Measurements from ENCODE around the gene MYO3A.

The MYO3A gene

DNA sequence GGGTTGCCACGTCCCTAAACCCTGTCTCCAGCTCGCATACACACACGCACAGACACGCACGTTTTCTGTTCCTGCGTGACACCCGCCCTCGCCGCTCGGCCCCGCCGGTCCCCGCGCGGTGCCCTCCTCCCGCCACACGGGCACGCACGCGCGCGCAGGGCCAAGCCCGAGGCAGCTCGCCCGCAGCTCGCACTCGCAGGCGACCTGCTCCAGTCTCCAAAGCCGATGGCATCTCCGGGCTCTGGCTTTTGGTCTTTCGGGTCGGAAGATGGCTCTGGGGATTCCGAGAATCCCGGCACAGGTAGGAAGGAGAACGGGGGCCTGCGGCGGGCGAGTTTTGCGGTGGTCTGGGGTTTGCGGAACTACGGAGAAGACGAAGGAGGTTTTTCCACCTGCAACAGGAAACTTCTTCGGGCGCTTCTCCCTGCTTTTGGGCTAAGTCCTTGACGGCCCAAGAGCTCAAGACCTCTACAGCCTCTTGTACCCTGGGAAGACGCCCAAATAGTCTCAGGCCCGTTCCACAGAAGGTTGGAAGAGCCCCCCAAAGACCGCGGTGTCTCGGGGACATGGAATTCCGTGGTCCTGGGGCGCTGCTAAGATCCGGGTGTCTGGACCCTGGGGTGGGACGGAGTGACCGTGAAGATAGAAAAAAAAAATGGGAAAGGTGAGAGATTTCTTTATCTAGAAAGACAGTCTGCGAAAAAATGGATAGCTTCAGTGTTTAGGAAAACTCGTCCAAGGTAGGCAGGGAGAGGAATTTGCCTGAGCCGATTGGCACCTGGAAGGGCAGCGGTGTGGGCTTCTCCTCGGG lies 282.8 kb downstream of the MYO3A start, which contains the start of gene GAD2:
Gene GAD2, plus strand, starts transcription at position 190 of the 811 bp plus-strand sequence. Its CDS starts 36 bp downstream, at position 226.
- DNase-seq, result peak; percentile 12

GRCh38 chr10:26217396-26218086 lies 283.5 kb downstream of the MYO3A start:
- peak; percentile 24 for DNase-seq

GRCh38 chr10:26219676-26220075 lies 285.6 kb downstream of the MYO3A start:
- DNase-seq, result no peak

DNA sequence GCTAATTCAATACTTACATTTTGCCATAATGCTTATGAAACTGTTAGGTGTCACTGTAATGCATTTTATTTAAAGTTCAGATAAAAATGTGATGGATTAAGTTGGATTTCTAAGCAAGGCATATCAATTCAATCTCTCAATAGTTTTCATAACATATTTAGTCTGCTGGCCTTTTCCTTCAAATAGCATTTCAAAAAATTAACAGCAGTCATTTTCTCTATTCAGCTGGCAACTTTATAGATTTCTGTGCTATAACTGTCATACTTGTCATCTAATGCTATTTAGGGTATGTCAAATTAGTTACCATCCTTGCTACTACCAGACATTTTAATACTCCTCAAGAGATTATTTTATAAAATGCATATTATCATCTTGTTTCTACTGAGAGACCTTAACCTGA lies 286.9 kb downstream of the MYO3A start:
- DNase-seq, result no peak

DNA sequence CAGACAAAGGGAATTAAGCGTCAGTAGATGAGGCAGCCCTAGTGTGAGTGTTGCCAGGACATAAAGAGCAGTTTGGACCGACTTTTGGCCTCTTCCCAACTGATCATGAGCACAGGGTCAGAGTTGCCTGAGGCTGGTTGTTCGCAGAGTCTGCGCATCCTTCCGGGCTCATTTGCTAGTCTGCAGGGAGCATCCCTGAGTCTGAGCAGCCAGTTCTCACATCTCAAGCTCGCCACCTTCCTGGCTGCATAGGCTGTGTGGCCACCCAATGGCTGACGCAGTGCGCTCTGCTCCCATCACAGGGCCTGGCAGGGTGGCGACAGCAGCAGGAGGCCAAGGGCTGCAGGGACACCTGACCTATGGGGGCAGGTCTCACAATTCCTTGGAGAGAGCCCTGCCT lies 287.5 kb downstream of the MYO3A start:
- no peak for DNase-seq

DNA sequence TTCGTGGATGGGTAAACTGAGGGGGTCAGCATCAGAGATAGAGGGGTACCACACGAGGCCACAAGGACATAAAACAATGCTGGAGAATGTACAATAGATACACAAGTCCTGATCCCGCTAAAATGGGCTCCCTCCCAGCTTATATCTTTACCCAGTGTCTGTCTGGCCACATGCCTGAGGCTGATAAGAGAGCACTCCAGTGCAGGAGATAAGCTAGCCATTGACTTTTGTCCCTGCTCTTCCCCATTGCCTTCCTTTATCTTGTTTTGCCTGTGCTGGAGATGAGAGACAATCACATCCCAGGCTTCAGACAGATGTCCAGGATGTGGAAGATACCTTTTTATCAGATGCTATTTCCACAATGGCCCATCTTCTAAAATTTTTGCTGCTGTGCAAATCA lies 288.5 kb downstream of the MYO3A start:
- DNase-seq, result no peak

GRCh38 chr10:26225322-26225721 lies 291.3 kb downstream of the MYO3A start:
- no peak for DNase-seq

GRCh38 chr10:26227786-26228185 lies 293.8 kb downstream of the MYO3A start:
- no peak for DNase-seq

GRCh38 chr10:26232174-26232573 lies 298.1 kb downstream of the MYO3A start:
- no peak for DNase-seq

DNA sequence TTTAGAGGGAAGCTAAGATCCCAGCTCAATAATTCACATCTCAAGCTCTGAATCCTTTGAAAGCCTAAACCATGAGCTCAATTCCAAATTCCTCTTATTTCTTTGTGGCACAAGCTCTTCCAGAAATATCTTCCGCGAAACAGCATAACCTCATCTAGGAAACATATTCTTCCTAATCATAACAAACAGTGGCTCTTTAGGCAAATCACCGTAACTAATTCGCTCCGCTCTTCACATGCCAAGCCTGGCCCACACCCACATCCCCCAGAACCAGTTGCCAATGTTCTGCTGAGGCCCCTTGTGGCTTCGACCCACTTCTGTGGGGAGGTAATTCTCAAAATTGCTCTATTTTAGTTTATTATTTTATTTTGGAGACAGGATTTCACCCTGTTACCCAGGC lies 301.7 kb downstream of the MYO3A start:
- DNase-seq, result no peak

- DNase-seq, result no peak
Measured at GRCh38 chr10:26238378-26238777, 304.3 kb downstream of the MYO3A start.

DNA sequence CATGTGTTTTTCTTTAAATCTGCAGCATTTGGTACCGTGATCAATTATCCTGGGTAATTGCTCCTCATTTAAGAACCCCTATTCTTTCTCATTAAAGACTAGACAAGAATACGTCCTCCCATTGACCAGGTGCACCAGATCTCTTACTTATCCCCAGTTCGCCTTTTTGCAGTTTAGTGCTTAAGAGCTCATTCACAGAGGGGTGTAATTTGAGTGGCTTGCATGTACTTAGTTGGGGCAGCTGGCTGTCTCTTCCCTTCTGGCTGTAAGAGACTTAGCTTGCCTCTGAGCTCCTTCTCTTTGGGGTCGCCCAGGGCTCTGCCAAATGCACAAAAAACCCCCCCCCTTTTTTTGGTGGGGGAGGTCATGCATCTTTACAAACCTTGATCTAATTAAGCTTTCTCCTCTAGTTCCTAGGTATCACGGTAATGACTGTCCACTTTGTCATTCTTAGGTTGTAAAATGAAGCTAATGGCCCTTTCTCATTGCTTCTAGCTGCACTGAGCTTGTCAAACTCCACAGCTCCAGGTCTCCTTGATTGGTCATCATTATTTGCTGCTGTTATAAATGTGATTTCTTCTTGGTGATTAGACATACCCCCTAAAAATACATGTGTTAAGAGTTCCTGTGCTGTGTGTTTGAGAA lies 308.8 kb downstream of the MYO3A start:
- DNase-seq, result no peak

DNA sequence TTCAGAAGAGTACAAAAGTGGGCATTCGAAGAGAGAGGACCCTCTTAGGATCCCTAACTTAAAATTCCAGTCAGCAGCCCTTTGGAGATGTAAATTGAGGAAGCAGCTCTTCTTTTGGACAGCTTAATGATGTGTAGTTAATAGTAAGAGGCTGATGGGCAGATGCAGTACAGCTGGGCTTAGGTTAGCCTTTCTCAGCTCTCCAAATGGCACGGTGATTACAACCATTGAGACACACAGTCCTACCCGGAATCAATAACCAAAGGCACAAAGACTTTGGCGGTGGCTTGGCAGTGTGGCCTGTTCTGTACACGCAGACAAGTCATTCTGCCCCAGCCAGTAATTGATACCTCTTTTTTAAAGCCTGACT lies 309.3 kb downstream of the MYO3A start:
- DNase-seq, result no peak

DNA sequence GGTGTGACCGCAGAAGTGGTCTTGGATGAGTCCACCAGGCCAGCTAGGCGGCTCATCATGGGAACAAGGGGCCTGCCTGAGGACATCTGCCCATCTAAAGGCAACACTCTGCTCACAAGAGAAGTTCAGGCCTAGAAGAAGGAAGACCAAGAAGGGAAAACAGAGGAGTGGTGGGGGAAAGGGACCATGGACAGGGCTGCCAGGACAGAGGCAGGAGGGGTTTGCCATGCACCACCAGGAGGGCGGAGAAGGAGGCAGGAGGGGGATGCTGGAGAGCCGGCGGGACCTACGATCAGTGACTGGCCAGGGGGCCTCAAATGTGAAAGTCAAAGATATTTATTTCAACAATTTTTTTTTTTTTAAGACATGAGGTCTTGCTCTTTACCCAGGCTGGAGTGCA lies 315.7 kb downstream of the MYO3A start:
- DNase-seq, result no peak

GRCh38 chr10:26251925-26252324 lies 317.9 kb downstream of the MYO3A start:
- no peak for DNase-seq

DNA sequence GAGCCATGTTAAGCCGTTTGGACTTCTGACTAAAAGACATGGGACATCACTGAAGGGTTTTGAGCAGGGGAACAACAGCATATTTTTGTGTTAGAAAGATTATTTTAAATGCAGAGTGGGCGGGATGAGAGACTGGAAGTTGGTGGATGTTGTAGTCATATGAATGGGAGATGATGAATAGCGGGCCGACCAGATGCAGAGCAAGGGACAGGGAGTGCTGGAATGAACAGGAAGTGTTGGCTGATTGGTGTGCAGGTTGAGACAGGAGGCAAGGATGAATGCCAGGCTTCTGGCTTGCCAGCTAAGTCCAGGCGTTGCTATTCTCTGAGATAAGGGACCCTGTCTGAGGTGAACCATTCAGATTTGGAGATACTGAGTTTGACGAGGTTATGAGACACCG lies 320.6 kb downstream of the MYO3A start:
- DNase-seq, result no peak

- DNase-seq, result no peak
Measured at GRCh38 chr10:26259341-26259740, 325.3 kb downstream of the MYO3A start.
